Stimulated activated naive CD8-positive, alpha-beta T cell treated with anti-CD3 and anti-CD28 coated beads, Interleukin-15, Interleukin-2, amounts not matched to agents 100 ng/mL and 50 ng/mL, for 24 hours (primary cell): ENCODE results near the gene USP10.

ENCODE experiments used
- H3K27ac Mint-ChIP-seq: one replicate; pipeline ENCODE4 v1.8.0; 2021; ENCODE audit warnings: mild to moderate bottlenecking, mixed read lengths
- H3K27me3 Mint-ChIP-seq: one replicate; pipeline ENCODE4 v1.8.0; 2021; ENCODE audit warnings: mixed read lengths
- H3K36me3 Mint-ChIP-seq: one replicate; pipeline ENCODE4 v1.8.0; 2021; ENCODE audit warnings: low read depth, mixed read lengths
- H3K4me1 Mint-ChIP-seq: one replicate; pipeline ENCODE4 v1.8.0; 2021; ENCODE audit warnings: low read depth, mixed read lengths
- H3K4me3 Mint-ChIP-seq: one replicate; pipeline ENCODE4 v1.8.0; 2021; ENCODE audit warnings: mild to moderate bottlenecking, mixed read lengths
- H3K9me3 Mint-ChIP-seq: one replicate; pipeline ENCODE4 v1.8.0; 2021; ENCODE audit warnings: mixed read lengths

The USP10 gene

DNA sequence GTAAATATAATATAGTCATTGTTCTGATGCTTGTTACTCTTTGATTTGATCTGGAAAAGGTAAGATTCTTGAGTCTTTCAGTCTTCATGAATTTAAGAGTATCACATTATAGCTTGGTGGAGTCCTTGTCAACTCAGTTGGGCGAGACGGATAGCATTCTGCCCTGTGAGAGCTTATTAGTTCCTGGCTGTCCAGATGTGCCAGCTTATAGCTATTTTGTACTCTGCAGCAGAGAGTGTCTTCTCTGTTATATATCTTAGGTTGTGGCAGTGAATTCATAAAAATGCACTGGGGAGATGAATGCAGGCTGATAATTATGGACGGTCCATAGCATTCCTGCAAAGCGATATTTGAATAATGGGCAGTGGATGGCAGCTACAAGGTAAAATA lies 69.0 kb downstream of the USP10 start:
- peak overlapping the region; percentile 26 for H3K27ac Mint-ChIP-seq
- peaks cover 78% of the 10 kb centered on the region for H3K36me3 Mint-ChIP-seq
- H3K9me3 Mint-ChIP-seq = no peaks in the 10 kb centered on the region
- H3K4me3 Mint-ChIP-seq = no peak overlapping the region
- H3K4me1 Mint-ChIP-seq = peaks cover 17% of the 10 kb centered on the region
- H3K27me3 Mint-ChIP-seq = no peaks in the 10 kb centered on the region

DNA sequence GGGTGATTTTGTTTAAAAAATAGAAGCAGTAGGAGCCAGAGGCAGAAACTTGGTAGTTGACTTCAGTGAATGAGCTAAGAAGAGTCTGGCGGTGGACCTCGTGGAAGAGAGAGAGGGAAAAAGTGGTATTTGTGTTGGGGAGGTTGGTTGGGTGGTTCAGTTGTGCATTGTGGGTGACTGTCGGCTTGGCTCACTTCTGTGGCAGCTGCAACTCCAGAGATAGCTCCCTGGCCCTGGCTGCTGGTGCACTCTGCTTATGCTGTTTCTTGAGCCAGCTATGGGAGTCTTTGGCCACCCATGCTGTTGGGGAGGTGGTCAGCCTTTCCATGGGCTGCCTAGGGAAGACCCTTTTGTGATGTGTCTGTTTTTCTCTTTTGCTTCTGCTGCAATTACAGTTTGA lies 69.6 kb downstream of the USP10 start:
- H3K4me3 Mint-ChIP-seq = no peak overlapping the region
- no peaks in the 10 kb centered on the region for H3K9me3 Mint-ChIP-seq
- peaks cover 75% of the 10 kb centered on the region for H3K36me3 Mint-ChIP-seq
- peaks cover 17% of the 10 kb centered on the region for H3K4me1 Mint-ChIP-seq
- H3K27ac Mint-ChIP-seq = peak overlapping the region; percentile 26
- H3K27me3 Mint-ChIP-seq = no peaks in the 10 kb centered on the region

DNA sequence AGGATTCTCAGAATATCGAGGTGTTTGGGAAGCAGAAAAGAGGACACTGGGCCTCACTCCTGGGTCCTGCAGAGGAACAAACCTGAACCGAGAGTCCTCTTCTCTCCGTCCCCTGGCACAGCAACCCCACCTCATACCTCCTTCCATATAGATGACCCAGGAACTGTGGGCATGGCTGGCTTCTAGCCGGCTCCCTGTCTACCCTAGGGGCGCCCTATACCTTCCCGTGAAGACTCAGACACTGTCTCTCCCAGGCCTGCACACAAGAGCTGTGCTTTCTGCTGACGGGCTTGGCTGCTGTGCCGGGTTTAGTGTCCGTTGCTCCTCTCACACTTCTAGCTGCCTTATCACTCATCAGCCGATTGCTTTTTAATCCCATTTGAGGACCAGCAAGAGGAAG lies 73.5 kb downstream of the USP10 start:
- H3K36me3 Mint-ChIP-seq = peaks cover 64% of the 10 kb centered on the region
- H3K4me3 Mint-ChIP-seq = no peak overlapping the region

DNA sequence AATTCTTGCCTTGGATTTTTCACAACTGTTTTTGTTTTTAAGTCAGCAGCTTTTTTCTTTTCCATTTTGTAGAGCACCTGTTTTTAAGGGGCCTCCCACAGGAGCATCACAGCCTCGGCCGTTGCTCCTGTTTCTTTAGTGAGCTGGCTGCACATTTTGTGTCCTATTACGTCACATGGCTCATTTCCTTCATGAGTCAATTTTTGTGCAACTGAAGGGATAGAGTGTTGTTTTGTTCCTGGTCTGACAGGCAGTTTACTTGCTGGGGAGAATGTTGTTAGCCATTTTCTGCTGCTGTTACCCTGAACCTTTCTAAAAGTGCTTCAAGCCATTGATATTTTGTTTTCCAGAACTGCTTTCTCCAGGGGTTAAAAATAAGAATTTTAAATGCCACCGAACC lies 75.0 kb downstream of the USP10 start:
- Mint-ChIP-seq H3K36me3 (peaks cover 64% of the 10 kb centered on the region), H3K4me1 (no peaks in the 10 kb centered on the region), H3K9me3 (no peaks in the 10 kb centered on the region), H3K27me3 (no peaks in the 10 kb centered on the region), H3K27ac (no peak overlapping the region), H3K4me3 (no peak overlapping the region)

More for the DNA sequence above, 73.5 kb downstream of the USP10 start:
- Mint-ChIP-seq H3K27me3 (no peaks in the 10 kb centered on the region), H3K4me1 (no peaks in the 10 kb centered on the region), H3K9me3 (no peaks in the 10 kb centered on the region), H3K27ac (no peak overlapping the region)

DNA sequence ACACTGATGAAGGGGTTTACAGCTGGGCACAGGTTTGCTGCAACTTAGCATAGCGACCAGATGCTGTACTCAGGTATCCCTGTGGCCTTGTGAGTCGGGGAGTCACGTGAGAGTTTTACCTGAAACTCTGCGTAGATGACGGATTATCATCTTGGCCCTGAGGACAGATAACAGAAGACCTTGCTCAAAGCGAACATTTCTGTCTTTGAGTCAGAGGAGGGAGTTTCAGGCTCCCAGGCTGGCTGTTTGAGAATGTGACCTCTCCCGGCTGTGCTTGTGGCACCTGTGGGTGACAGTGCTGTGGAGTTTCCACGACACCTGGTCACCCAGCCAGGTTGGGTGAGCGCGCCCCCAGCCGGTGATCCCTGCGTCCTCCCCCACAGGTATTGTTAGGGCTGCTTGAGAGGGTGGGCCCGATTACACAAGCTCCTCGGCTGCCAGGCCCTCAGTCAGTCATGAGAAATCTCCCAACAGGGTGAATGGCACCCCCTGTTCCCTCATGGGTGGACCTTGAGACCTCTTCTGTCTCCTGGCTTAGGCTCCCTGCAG lies 75.5 kb downstream of the USP10 start:
- no peak overlapping the region for H3K4me3 Mint-ChIP-seq
- H3K36me3 Mint-ChIP-seq = peaks cover 64% of the 10 kb centered on the region
- H3K4me1 Mint-ChIP-seq = no peaks in the 10 kb centered on the region
- H3K27ac Mint-ChIP-seq = peak overlapping the region; percentile 50
- H3K27me3 Mint-ChIP-seq = no peaks in the 10 kb centered on the region
- no peaks in the 10 kb centered on the region for H3K9me3 Mint-ChIP-seq

DNA sequence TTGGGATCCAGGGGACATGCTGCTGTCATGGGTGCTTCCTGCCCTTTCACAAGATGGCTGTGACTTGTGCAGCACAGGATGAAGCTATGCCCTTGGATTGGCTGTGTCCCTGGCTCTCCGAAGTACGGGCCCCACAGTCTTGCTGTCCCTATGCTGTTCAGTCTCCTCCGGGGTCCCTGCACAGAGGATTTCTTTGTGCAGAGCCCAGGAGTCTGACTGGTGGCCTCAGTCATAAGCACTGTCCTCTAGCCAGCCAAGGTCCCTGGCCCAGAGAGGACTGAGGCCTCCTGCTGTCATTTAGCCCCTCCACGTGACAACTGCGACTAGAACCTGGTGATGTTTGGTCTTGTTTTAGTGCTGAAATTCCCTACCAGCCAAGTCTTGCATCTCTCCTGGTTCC lies 77.6 kb downstream of the USP10 start:
- no peaks in the 10 kb centered on the region for H3K27me3 Mint-ChIP-seq

DNA sequence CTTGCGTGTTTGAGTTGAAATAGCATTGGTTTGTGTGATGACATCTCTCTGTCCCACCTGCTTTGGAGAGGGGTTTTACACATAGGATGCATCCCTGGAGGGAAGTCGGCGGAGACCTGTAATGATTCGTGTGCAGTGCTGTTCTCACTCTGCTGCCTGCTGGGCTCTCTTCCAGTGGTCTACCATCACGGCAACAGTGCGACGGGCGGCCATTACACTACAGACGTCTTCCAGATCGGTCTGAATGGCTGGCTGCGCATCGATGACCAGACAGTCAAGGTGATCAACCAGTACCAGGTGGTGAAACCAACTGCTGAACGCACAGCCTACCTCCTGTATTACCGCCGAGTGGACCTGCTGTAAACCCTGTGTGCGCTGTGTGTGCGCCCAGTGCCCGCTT lies 78.9 kb downstream of the USP10 start:
- Mint-ChIP-seq H3K36me3 (peaks cover 56% of the 10 kb centered on the region), H3K27ac (no peak overlapping the region), H3K9me3 (no peaks in the 10 kb centered on the region), H3K4me3 (no peak overlapping the region), H3K4me1 (no peaks in the 10 kb centered on the region), H3K27me3 (no peaks in the 10 kb centered on the region)

More for the DNA sequence above, 77.6 kb downstream of the USP10 start:
- H3K4me3 Mint-ChIP-seq = no peak overlapping the region
- no peaks in the 10 kb centered on the region for H3K9me3 Mint-ChIP-seq
- no peaks in the 10 kb centered on the region for H3K4me1 Mint-ChIP-seq
- peaks cover 67% of the 10 kb centered on the region for H3K36me3 Mint-ChIP-seq
- H3K27ac Mint-ChIP-seq = no peak overlapping the region

DNA sequence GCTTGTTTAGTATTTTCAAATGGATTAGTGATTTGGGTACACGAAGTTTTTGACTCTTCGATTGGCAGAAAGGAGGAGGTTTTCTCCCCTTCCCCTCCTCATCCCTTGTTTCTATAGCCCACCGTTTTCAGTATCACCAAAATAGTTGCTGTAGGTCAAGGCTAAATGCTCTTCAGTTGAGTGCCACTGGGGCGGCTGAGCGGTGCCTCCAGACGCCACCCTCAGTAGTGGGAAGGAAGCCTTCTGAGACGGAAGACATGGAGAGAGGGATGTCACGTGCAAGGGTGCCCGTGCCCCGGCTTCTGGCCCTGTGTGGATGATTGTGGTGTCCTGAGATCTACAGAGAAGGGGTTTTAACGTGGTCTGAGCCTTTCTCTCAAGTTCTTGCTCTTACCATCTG lies 80.3 kb downstream of the USP10 start:
- H3K4me1 Mint-ChIP-seq = no peaks in the 10 kb centered on the region
- H3K4me3 Mint-ChIP-seq = no peak overlapping the region
- no peaks in the 10 kb centered on the region for H3K9me3 Mint-ChIP-seq
- no peaks in the 10 kb centered on the region for H3K27me3 Mint-ChIP-seq
- H3K27ac Mint-ChIP-seq = no peak overlapping the region
- H3K36me3 Mint-ChIP-seq = peaks cover 45% of the 10 kb centered on the region

DNA sequence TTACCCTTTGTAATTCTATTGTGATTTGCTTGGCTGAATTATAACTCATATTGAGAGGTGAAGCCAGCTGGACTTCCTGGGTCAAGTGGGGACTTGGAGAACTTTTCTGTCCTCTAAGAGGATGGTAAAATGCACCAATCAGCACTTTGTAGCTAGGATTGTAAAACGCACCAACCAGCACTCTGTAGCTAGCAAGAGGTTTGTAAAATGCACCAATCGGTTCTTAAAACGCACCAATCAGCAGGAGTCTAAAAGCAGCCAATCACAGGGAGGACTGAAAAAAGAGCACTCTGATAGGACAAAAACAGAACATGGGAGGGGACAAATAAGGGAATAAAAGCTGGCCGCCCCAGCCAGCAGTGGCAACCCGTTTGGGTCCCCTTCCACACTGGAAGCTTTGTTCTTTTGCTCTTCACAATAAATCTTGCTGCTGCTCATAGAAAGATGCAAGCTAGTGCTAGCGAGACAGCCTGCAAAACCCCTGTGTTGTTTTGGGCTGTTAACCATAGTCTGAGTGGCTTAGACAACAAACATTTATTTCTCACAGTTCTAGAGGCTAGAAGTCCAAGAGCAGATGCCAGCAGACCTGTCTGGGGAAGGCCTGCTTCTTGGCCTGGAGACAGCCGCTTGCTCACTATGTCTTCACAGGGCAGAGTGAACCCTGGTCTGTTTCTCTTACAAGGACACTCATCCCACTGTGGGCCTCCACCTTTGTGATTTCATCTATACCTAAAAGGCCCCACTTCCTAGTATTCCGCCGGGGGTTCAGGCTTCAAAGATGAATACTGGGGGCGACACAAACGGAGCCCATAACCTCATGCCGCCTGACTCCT lies 81.0 kb downstream of the USP10 start:
- H3K36me3 Mint-ChIP-seq = peaks cover 40% of the 10 kb centered on the region
- H3K9me3 Mint-ChIP-seq = no peaks in the 10 kb centered on the region
- no peak overlapping the region for H3K4me3 Mint-ChIP-seq
- H3K27me3 Mint-ChIP-seq = no peaks in the 10 kb centered on the region
- H3K4me1 Mint-ChIP-seq = no peaks in the 10 kb centered on the region
- peak overlapping the region; percentile 3 for H3K27ac Mint-ChIP-seq

DNA sequence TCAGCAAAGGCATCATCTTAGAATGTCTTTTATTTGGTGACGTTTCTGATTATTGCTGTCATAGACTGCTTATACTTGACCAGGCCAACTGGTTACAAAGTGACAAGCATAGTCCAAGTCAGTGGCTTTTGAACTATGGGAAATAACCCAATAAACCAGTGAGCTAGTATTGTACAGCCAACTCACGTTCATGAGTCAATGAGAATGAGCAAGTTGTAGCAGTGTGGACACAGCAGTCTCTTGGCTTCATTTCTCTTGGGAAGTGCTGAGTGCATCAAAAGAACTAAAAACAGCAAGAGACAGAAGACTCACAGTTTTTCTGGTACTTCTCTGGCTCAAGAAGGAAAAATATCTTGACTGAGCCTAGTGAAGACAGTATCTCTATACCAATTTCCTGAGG lies 83.0 kb downstream of the USP10 start:
- Mint-ChIP-seq H3K36me3 (peaks cover 28% of the 10 kb centered on the region), H3K4me3 (no peak overlapping the region), H3K27ac (no peak overlapping the region), H3K4me1 (peaks cover 3% of the 10 kb centered on the region), H3K27me3 (no peaks in the 10 kb centered on the region), H3K9me3 (no peaks in the 10 kb centered on the region)

DNA sequence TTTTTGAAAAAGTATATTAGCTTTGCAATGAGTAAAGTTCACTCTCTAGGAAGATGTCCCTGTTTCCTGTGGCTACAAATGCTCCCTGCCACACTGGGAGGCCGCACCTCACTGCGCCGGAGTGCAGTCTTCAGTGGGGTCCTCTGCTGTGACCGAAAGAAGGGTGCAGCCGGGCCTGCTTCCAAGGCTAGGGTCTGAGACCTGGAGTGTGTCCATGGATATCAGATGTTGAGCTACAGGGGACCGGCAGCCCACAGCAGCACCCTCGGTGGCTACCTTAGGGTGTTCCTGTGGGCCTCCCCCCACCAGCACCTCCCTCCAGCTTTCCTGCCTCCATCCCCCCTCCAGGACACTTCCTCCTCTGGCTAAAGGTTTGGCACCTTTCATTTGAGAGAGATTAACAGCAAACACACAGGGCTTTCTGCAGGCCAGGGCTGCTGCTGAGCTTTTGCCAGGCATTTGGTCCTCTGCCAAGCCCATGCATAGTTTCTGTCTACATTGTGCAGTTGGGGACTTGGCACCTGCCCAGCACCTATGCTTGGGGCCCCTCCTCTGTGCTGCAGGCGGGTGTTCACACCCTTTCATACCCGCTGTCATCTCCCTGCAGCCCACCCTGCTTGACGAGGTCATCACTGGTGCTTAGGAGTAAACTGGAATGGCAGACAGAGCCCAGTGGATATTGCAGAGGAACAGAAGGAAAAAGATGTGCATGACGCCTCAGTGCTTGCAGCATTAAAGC lies 86.2 kb downstream of the USP10 start:
- Mint-ChIP-seq H3K27me3 (no peaks in the 10 kb centered on the region), H3K9me3 (no peaks in the 10 kb centered on the region), H3K4me1 (peaks cover 3% of the 10 kb centered on the region), H3K36me3 (peaks cover 4% of the 10 kb centered on the region), H3K4me3 (no peak overlapping the region), H3K27ac (no peak overlapping the region)

DNA sequence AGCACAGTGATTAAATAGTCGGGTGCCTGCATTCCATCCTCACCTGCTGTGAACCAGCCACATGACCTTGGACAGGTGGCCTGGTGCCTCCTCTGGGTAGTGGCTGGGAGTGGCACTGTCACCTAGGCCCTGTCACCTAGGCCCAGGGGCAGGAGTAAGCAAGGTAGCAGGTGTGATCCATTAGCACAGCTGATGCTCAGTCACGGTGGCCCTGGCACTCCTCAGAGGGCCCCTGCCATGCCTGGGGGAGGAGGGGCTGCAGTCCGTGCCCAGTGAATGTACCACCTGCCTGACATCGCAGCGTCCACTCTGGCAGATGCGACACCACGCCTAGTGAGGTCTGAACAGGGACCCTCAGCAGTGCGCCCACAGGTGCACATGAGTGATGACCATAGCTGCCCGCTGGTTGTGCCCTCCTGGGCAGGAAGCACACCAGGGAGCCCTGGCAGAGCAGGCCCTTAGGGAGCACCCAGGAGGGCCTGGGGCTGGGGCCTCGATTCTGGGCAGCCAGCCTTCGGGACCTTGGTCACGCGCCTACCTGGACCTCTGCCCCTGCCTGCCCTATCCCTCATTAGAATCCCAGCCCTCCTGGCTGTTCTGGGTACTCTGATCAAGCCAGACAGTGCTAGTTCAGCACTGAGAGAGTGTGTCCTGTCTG lies 86.9 kb downstream of the USP10 start:
- H3K27me3 Mint-ChIP-seq = no peaks in the 10 kb centered on the region
- peaks cover 3% of the 10 kb centered on the region for H3K4me1 Mint-ChIP-seq
- H3K36me3 Mint-ChIP-seq = peaks cover 4% of the 10 kb centered on the region
- no peaks in the 10 kb centered on the region for H3K9me3 Mint-ChIP-seq
- H3K4me3 Mint-ChIP-seq = no peak overlapping the region
- no peak overlapping the region for H3K27ac Mint-ChIP-seq

DNA sequence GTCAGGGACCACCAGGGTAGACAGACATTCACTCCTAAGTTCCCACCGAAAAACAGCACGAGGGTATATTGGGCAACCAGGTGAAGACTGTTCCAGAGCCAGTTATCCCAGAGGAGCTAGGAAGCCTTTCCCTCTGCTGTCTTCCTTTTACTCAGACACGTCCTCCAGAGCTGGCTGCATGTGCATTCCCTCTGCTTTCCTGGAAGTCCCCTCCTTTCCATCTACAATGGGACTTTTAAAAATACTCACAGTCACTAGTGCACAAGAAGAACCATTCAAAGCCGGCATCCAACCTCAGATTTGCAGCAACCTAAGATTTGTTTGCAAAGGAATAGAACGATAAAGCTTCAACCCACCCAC lies 87.4 kb downstream of the USP10 start:
- peaks cover 3% of the 10 kb centered on the region for H3K4me1 Mint-ChIP-seq
- H3K27ac Mint-ChIP-seq = peak overlapping the region; percentile 23
- no peaks in the 10 kb centered on the region for H3K9me3 Mint-ChIP-seq
- H3K36me3 Mint-ChIP-seq = peaks cover under 1% of the 10 kb centered on the region
- H3K4me3 Mint-ChIP-seq = no peak overlapping the region
- no peaks in the 10 kb centered on the region for H3K27me3 Mint-ChIP-seq

DNA sequence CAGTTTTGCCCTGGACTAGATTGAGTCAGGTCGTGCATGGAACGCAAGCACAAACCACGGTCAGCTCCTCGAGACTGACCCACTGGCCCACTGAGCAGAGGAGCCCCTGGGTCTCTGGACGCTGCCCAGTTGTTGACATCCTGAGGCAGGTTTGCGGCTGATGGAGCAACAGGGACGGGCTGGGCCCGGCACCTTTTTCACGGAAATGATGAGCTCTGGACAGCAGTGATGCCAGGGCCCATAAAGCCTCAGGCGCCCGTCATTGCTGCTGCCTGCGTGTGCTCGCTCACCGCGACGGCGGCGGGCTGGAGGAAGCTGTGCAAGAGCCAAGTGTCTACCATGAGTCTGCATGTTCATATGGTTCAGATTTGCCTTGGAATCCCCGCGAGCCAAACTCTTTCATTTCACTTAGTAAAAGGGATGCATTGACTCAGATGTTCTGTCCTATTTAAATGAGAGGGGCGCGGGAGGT lies 89.2 kb downstream of the USP10 start:
- H3K36me3 Mint-ChIP-seq = no peaks in the 10 kb centered on the region
- H3K4me1 Mint-ChIP-seq = peaks cover 3% of the 10 kb centered on the region
- H3K27ac Mint-ChIP-seq = no peak overlapping the region
- no peak overlapping the region for H3K4me3 Mint-ChIP-seq
- no peaks in the 10 kb centered on the region for H3K9me3 Mint-ChIP-seq
- H3K27me3 Mint-ChIP-seq = no peaks in the 10 kb centered on the region

DNA sequence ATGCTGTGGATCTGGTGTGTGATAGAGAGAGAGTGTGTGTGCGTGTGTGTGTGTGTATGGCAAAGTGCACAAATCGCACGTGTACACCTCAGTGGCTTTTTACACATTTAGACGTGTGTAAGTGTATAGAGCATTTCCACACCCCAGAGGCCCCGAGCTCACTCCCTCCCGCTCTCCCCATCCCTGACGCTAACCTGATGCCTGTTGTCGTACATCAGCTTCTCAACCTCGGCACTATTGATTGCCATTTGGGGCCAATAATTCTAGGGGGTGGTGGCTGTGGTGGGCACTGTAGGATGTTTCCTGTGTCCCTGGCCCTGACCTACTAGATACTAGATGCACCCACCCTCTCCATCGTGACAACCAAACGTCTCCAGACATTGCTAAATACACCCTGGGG lies 89.6 kb downstream of the USP10 start:
- Mint-ChIP-seq H3K9me3 (no peaks in the 10 kb centered on the region), H3K4me3 (no peak overlapping the region), H3K27ac (no peak overlapping the region), H3K27me3 (no peaks in the 10 kb centered on the region), H3K36me3 (no peaks in the 10 kb centered on the region), H3K4me1 (peaks cover 3% of the 10 kb centered on the region)
